OCI-LY7 (cell line): Measurements from ENCODE around the gene PALD1.

ENCODE experiments used
- EZH2phosphoT487 ChIP-seq: fragments of 200-600 bp; sonication (generic); IDR thresholded peaks from 2 replicates; pipeline ENCODE4 v1.6.1; 2018; ENCODE audit warnings: low read depth, borderline replicate concordance, mild to moderate bottlenecking, mixed run types, antibody characterized with exemption, low read length, moderate library complexity, mixed read lengths
- TF ChIP-seq, protein P1 (sequence below): fragments of 200-600 bp; sonication (generic); conservative IDR thresholded peaks from 2 replicates; pipeline ENCODE4 v1.5.1; 2014; ENCODE audit warnings: mild to moderate bottlenecking, antibody characterized with exemption, low read length, moderate library complexity, mixed read lengths

DNA sequence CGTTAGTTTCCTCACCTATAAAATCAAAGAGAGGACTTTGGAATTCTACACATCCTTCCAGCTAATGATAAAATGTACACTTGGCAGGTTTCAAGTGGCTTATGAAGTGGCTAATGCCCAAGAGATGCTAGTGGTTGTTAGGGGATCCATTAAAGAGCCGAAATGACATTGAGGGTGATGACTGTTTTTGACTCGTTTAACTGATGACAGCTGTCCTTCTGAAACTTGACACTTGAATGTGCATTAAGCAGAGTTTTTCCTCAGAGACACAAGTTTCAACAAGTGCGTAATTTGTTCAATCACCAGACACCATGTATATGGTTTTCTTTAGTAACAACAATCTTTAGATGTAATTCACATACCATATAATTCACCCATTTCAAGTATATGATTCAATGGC is 125.5 kb downstream of the PALD1 start:
- TF ChIP-seq, protein P1, sequence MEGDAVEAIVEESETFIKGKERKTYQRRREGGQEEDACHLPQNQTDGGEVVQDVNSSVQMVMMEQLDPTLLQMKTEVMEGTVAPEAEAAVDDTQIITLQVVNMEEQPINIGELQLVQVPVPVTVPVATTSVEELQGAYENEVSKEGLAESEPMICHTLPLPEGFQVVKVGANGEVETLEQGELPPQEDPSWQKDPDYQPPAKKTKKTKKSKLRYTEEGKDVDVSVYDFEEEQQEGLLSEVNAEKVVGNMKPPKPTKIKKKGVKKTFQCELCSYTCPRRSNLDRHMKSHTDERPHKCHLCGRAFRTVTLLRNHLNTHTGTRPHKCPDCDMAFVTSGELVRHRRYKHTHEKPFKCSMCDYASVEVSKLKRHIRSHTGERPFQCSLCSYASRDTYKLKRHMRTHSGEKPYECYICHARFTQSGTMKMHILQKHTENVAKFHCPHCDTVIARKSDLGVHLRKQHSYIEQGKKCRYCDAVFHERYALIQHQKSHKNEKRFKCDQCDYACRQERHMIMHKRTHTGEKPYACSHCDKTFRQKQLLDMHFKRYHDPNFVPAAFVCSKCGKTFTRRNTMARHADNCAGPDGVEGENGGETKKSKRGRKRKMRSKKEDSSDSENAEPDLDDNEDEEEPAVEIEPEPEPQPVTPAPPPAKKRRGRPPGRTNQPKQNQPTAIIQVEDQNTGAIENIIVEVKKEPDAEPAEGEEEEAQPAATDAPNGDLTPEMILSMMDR = no peak
- no peak for TF ChIP-seq EZH2phosphoT487
